Erythroblast (primary cell): ENCODE measurements around the gene OR8D1.

Experiments used
- DNase-seq, 2 experiments: peaks; one replicate each; lab custom pipeline; 2025; lab: John Stamatoyannopoulos, UW
- GATA1 ChIP-seq: IDR thresholded peaks from 2 replicates; pipeline ENCODE4 v1.6.1; 2011; ENCODE audit warnings: low read depth, mild to moderate bottlenecking, control low read depth, low read length, moderate library complexity
- POLR2A ChIP-seq: IDR thresholded peaks from 2 replicates; pipeline ENCODE4 v1.6.1; 2011; ENCODE audit warnings: mild to moderate bottlenecking, low read length

The OR8D1 gene

GRCh38 chr11:124313849-124314248 lies at the start of gene OR8D1:
TSS of gene OR8D1 (minus strand) at chr11:124313949. CDS start at chr11:124310766, 3,183 bp downstream.
- TF ChIP-seq GATA1 = no peak
- TF ChIP-seq POLR2A = no peak
- no peak for DNase-seq

GRCh38 chr11:124359566-124359965 lies 45.8 kb upstream of the OR8D1 start:
- DNase-seq = no peak
- no peak for TF ChIP-seq POLR2A
- TF ChIP-seq GATA1 = no peak

GRCh38 chr11:124346311-124346955 lies 32.7 kb upstream of the OR8D1 start:
- no peak for DNase-seq
- TF ChIP-seq GATA1 = no peak
- TF ChIP-seq POLR2A = no peak

DNA sequence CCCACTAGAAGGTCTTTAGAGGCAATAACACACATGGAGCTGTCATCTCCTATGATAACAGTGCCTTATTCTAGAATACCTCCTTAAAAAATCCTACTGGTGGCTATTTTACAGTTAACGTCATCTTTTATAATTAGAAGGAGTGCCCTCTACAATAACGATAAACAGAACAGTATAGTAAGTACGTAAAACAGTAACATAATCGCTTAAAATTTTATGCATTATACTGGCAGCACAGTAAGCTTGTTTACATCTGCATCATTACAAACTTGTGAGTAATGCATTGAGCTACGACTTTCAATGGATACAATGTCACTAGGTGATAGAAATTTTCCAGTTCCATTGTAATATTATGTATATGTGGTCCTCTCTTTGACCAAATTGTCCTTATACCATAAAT lies 30.6 kb upstream of the OR8D1 start:
- DNase-seq = no peak
- no peak for TF ChIP-seq GATA1
- TF ChIP-seq POLR2A = no peak

GRCh38 chr11:124340142-124340447 lies 26.3 kb upstream of the OR8D1 start:
- no peak for DNase-seq
- TF ChIP-seq POLR2A = no peak
- no peak for TF ChIP-seq GATA1

GRCh38 chr11:124339396-124340141 lies 25.8 kb upstream of the OR8D1 start:
- TF ChIP-seq GATA1 (no peak), POLR2A (no peak)
- no peak for DNase-seq

- DNase-seq = no peak
- TF ChIP-seq POLR2A = no peak
- no peak for TF ChIP-seq GATA1
These were observed 18.1 kb upstream of the OR8D1 start for GRCh38 chr11:124331873-124332272.

DNA sequence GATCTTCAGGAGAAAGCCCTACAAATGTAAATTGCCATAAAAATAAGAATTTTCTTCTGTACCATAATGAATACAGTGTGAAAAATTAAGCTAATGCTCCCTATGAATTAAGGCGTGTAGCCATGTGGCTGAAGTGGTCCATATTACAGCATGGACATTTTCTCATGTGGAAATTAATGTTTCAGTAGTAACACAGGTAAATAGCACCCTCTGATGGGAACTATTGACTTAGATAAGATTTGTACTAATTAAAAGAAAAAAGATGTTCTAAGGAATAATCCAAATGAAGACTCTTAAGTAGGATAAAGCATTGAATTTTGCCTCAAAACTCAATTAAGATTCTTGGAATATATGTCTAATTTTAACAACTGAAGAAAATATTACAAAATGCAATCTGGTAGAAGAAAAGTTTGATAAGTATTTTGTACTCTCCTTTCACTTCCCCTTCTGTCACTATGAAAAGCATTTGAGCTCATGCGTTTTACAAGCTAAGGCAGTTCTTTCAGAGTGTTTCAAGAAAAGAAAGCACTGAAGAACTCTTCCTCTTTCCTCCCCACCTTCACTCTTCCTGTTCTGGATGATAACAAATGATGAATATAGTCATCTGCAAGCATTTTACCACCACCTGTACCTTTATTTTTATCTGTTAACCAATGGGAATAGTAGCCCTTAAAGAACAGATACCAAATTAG lies 16.2 kb upstream of the OR8D1 start:
- TF ChIP-seq POLR2A (no peak), GATA1 (no peak)
- peak; percentile 15 to 41 for DNase-seq

DNA sequence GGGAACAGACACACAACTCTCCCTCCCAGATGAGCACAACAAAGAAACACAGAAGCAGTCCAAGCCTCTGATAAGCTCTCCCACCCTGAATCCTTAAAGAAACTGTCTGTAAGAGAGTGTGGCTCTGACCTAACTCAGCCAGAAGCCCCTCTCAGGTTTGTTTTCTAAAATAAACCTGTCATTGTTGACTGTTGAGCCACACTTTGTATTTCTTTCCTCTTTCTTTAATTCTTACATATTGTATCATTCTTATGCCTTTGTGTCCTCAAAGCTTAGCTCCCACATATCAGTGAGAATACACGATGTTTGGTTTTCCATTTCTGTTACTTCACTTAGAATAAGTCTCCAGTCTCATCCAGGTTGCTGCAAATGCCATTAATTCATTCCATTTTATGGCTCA lies 14.0 kb upstream of the OR8D1 start:
- TF ChIP-seq POLR2A (no peak), GATA1 (no peak)

GRCh38 chr11:124322356-124322755 lies 8.6 kb upstream of the OR8D1 start:
- DNase-seq = no peak
- TF ChIP-seq POLR2A (no peak), GATA1 (no peak)

More for the DNA sequence above, 14.0 kb upstream of the OR8D1 start:
- no peak for DNase-seq

- no peak for DNase-seq
- no peak for TF ChIP-seq POLR2A
- no peak for TF ChIP-seq GATA1
These were observed 6.3 kb upstream of the OR8D1 start, which contains the start of gene OR8D2 for GRCh38 chr11:124320097-124320496. TSS of gene OR8D2 (minus strand) at chr11:124320197. CDS start at chr11:124320197, 0 bp downstream.

DNA sequence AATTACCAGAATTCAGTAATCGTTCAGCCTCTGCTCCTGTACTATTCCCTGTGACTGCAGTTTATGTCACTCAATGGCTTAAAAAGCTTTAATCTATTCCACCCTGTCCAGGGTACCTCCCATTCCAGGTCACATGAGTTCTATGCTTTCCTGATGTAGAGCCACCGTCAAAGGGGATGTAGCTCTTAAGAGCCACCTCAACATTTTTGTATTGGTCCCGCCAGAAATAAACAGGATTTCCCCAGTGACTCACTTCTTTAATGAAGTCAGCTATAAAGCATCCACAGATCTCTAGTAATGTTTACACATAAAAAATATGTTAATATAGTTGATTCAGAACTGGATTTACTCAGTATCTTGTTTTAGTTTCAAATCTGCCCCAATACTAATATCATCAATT lies 1.3 kb upstream of the OR8D1 start:
- no peak for DNase-seq
- no peak for TF ChIP-seq POLR2A
- no peak for TF ChIP-seq GATA1

DNA sequence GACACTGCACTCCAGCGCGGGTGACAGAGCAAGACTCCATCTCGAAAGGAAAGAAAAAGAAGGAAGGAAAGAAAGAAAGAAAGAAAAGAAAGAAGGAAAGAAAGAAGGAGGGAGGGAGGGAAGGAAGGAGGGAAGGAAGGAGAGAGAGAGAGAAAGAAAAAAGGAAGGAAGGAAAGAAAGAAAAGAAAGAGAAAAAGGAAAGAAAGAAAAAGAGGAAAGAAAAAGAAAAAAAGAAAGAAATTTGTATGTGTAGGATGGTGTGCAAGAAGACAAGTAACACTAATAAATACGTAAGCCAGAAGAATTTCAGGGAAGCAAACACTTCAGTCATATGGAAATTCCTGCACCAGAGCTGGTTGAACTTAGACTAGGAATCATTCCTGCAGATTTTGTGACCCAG lies 618 bp downstream of the OR8D1 start:
- no peak for DNase-seq
- no peak for TF ChIP-seq GATA1
- no peak for TF ChIP-seq POLR2A

DNA sequence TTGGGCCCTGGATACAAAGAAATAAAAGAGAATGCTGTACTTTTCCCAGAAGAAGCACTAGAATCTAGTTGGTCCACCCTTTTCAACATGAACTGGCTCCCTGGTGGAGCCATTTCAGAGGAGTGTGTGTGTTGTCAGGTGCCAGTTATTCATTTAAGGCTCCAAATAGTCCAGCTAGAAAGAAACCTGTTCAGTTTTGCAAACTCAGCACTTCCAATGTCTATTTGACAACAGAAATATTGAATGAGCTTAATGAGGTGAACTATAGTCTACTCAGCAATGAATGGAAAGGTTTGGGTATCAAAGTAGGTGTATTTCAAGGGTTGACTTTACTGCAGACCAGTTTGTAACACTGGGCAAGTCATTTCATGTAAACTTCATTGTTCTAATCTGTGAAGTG lies 2.1 kb downstream of the OR8D1 start:
- no peak for TF ChIP-seq GATA1
- no peak for TF ChIP-seq POLR2A

More for the DNA sequence above, 2.1 kb downstream of the OR8D1 start:
- no peak for DNase-seq
